AG10803 (cell line): ENCODE results near the gene PODXL.

Experiments
- DNase-seq: peaks from one replicate; pipeline ENCODE4 v3.0.0; 2010; ENCODE audit warnings: low read depth
- H3K4me3 ChIP-seq: 2 replicates; pipeline ENCODE4 v1.5.1; 2011; ENCODE audit warnings: mild to moderate bottlenecking, low read length, control low read depth
- CTCF ChIP-seq: conservative IDR thresholded peaks from 2 replicates; pipeline ENCODE4 v1.5.1; 2011; ENCODE audit warnings: mild to moderate bottlenecking, low read length, control low read depth, inconsistent platforms

The PODXL gene

GRCh38 chr7:131555552-131556052, 826 bp downstream of the PODXL start:
- no peak for TF ChIP-seq CTCF
- DNase-seq, result no peak
- peak overlapping the region; percentile 69 for H3K4me3 ChIP-seq

- H3K4me3 ChIP-seq, result peak overlapping the region; percentile 69
- DNase-seq, result no peak
- no peak for TF ChIP-seq CTCF
Measured at GRCh38 chr7:131554880-131555516, 1.4 kb downstream of the PODXL start.

- H3K4me3 ChIP-seq, result peak overlapping the region; percentile 9; the same call in 1 of the 2 replicates
- no peak for TF ChIP-seq CTCF
- DNase-seq, result no peak
Measured at GRCh38 chr7:131553931-131554330, 2.5 kb downstream of the PODXL start.

- no peak for TF ChIP-seq CTCF
- H3K4me3 ChIP-seq, result no peak overlapping the region
- no peak for DNase-seq
Measured at GRCh38 chr7:131552053-131552452, 4.4 kb downstream of the PODXL start.

GRCh38 chr7:131550846-131551245, 5.6 kb downstream of the PODXL start:
- DNase-seq, result peak; percentile 36
- no peak overlapping the region for H3K4me3 ChIP-seq
- no peak for TF ChIP-seq CTCF

GRCh38 chr7:131548371-131548770, 8.1 kb downstream of the PODXL start:
- TF ChIP-seq CTCF, result no peak
- no peak for DNase-seq

GRCh38 chr7:131547589-131547988, 8.8 kb downstream of the PODXL start:
- H3K4me3 ChIP-seq, result no peak overlapping the region
- TF ChIP-seq CTCF, result no peak
- DNase-seq, result no peak

More at GRCh38 chr7:131548371-131548770, 8.1 kb downstream of the PODXL start:
- no peak overlapping the region for H3K4me3 ChIP-seq
